Neural cell (in vitro differentiated cells): Measurements from ENCODE around the gene BRD3OS. TPM values are rescaled to one million over a fixed set of nuclear protein-coding genes. Genes with fewer than 3 reads are reported as not detected.

Experiments
- H2AFZ ChIP-seq: fragments of 200-600, 300-800 bp; sonication (generic), shearing (Covaris generic); 2 replicates; pipeline ENCODE4 v1.6.0; 2014; ENCODE audit warnings: low read depth, mild to moderate bottlenecking, antibody characterized with exemption, low read length, moderate library complexity
- H3F3A ChIP-seq: fragments of 200-600 bp; shearing (Covaris generic); 2 replicates; pipeline ENCODE4 v1.6.1; 2016; ENCODE audit warnings: mild to moderate bottlenecking, moderate library complexity, mixed read lengths, antibody characterized with exemption, low read length; ENCODE audit not compliant: insufficient read depth, poor library complexity, severe bottlenecking
- H3K27ac ChIP-seq: fragments of 200-600, 300-800 bp; sonication (generic), shearing (Covaris generic); 2 replicates; pipeline ENCODE4 v1.5.1; 2014; ENCODE audit warnings: mild to moderate bottlenecking, low read length, moderate library complexity
- H3K27me3 ChIP-seq: fragments of 300-800, 200-600 bp; sonication (generic), shearing (Covaris generic); 2 replicates; pipeline ENCODE4 v1.6.0; 2014; ENCODE audit warnings: mild to moderate bottlenecking, low read depth, low read length, moderate library complexity; ENCODE audit not compliant: insufficient read depth
- H3K36me3 ChIP-seq: fragments of 300-800, 200-600 bp; sonication (generic), shearing (Covaris generic); 2 replicates; pipeline ENCODE4 v1.5.1; 2014; ENCODE audit warnings: mild to moderate bottlenecking, antibody characterized with exemption, low read length, moderate library complexity; ENCODE audit not compliant: insufficient read depth
- H3K4me2 ChIP-seq: fragments of 300-800, 200-600 bp; sonication (generic), shearing (Covaris generic); 2 replicates; pipeline ENCODE4 v1.6.0; 2014; ENCODE audit warnings: mild to moderate bottlenecking, low read length
- H3K4me3 ChIP-seq: fragments of 300-800, 200-600 bp; sonication (generic), shearing (Covaris generic); 2 replicates; pipeline ENCODE4 v1.5.1; 2014; ENCODE audit warnings: mild to moderate bottlenecking, low read length, moderate library complexity
- H3K79me2 ChIP-seq: fragments of 200-600 bp; shearing (Covaris generic); replicated peaks from 2 replicates; pipeline ENCODE4 v1.6.0; 2014; ENCODE audit warnings: mild to moderate bottlenecking, low read length, moderate library complexity; ENCODE audit not compliant: insufficient read depth
- H3K9ac ChIP-seq: fragments of 300-800, 200-600 bp; sonication (generic), shearing (Covaris generic); 2 replicates; pipeline ENCODE4 v1.6.1; 2016; ENCODE audit warnings: mild to moderate bottlenecking, low read length, mixed read lengths
- H3K9me2 ChIP-seq: fragments of 200-600 bp; shearing (Covaris generic); 2 replicates; pipeline ENCODE4 v1.6.1; 2016; ENCODE audit warnings: mild to moderate bottlenecking, low read length, mixed read lengths; ENCODE audit not compliant: insufficient read depth
- H3K9me3 ChIP-seq: fragments of 200-600, 300-800 bp; sonication (generic), shearing (Covaris generic); 2 replicates; pipeline ENCODE4 v1.6.1; 2016; ENCODE audit warnings: mild to moderate bottlenecking, mixed run types, low read length, moderate library complexity, mixed read lengths
- H4K20me1 ChIP-seq: fragments of 200-600 bp; shearing (Covaris generic); 2 replicates; pipeline ENCODE4 v1.6.1; 2016; ENCODE audit warnings: mild to moderate bottlenecking, mixed run types; ENCODE audit not compliant: insufficient read depth
- EP300 ChIP-seq: fragments of 450-650 bp; conservative IDR thresholded peaks from 2 replicates; pipeline ENCODE4 v1.6.1; 2014; ENCODE audit warnings: antibody characterized with exemption, mild to moderate bottlenecking, moderate library complexity; ENCODE audit not compliant: poor library complexity, severe bottlenecking
- EZH2 ChIP-seq: fragments of 200-600, 300-800 bp; shearing (Covaris generic), sonication (generic); IDR thresholded peaks from 2 replicates; pipeline ENCODE4 v1.6.1; 2014; ENCODE audit warnings: antibody characterized with exemption, low read length, borderline replicate concordance, mild to moderate bottlenecking; ENCODE audit not compliant: insufficient read depth, poor library complexity, severe bottlenecking
- MXI1 ChIP-seq: fragments of 450-650 bp; conservative IDR thresholded peaks from 2 replicates; pipeline ENCODE4 v1.6.1; 2014; ENCODE audit warnings: antibody characterized with exemption, mild to moderate bottlenecking; ENCODE audit not compliant: poor library complexity, severe bottlenecking
- POLR2AphosphoS5 ChIP-seq: IDR thresholded peaks from 2 replicates; pipeline ENCODE4 v1.6.1; 2012
- RAD21 ChIP-seq: fragments of 450-650 bp; conservative IDR thresholded peaks from 2 replicates; pipeline ENCODE4 v1.6.1; 2014; ENCODE audit warnings: antibody characterized with exemption, mild to moderate bottlenecking, moderate library complexity
- SMC3 ChIP-seq: fragments of 450-650 bp; conservative IDR thresholded peaks from 2 replicates; pipeline ENCODE4 v1.6.1; 2014; ENCODE audit warnings: antibody characterized with exemption, mild to moderate bottlenecking, moderate library complexity; ENCODE audit not compliant: poor library complexity
- TAF1 ChIP-seq: IDR thresholded peaks from 2 replicates; pipeline ENCODE4 v1.6.1; 2012; ENCODE audit warnings: low read depth
- polyA plus RNA-seq: library from polyadenylated mRNA; depleted of rRNA; stranded (reverse); fragments of >200 nt; gene quantifications from 2 replicates; pipeline ENCODE4 v1.2.3, GENCODE V29; 2014
- TF ChIP-seq, protein P1 (sequence below): IDR thresholded peaks from 2 replicates; pipeline ENCODE4 v1.6.1; 2012; ENCODE audit warnings: borderline replicate concordance
- TF ChIP-seq, protein P2 (sequence below): fragments of 450-650 bp; IDR thresholded peaks from 2 replicates; pipeline ENCODE4 v1.5.1; 2014; ENCODE audit warnings: antibody characterized with exemption, mild to moderate bottlenecking, moderate library complexity; ENCODE audit not compliant: poor library complexity, severe bottlenecking

The BRD3OS gene
- polyA plus RNA-seq, 1 donor from 2014 or later = 49.5 TPM

DNA sequence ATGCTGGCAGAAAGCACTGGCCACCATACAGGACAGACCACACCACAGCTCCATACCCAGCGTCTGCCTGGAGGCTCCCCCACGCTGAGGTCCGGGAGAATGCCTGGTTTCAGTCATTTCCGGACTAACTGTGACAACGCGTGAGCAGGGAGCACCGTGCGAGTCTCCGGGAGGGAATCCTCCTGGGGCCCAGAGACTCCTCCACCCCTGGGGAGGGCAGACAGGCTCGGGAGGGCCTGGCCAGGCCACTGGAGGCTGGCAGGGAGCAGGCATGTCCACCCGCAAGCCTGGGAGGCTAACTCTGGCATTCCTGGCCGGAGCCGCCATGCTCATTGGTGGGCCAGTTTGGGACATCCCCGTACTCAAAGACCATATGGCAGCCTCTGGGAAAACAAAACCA, 6.5 kb downstream of the BRD3OS start:
- H3K9me2 ChIP-seq = no peaks in the 10 kb centered on the region
- H3F3A ChIP-seq = no peaks in the 10 kb centered on the region
- no peaks in the 10 kb centered on the region for H3K9me3 ChIP-seq
- H3K36me3 ChIP-seq = no peaks in the 10 kb centered on the region
- no peak overlapping the region for H3K27ac ChIP-seq
- H2AFZ ChIP-seq = no peak overlapping the region
- H3K27me3 ChIP-seq = no peaks in the 10 kb centered on the region
- H4K20me1 ChIP-seq = no peaks in the 10 kb centered on the region
- no peak overlapping the region for H3K4me3 ChIP-seq
- no peak overlapping the region for H3K4me2 ChIP-seq
- TF ChIP-seq EP300 (no peak), SMC3 (no peak), RAD21 (no peak), POLR2AphosphoS5 (no peak), TAF1 (no peak)
- no peak overlapping the region for H3K9ac ChIP-seq
- H3K79me2 ChIP-seq = peaks cover under 1% of the 10 kb centered on the region

DNA sequence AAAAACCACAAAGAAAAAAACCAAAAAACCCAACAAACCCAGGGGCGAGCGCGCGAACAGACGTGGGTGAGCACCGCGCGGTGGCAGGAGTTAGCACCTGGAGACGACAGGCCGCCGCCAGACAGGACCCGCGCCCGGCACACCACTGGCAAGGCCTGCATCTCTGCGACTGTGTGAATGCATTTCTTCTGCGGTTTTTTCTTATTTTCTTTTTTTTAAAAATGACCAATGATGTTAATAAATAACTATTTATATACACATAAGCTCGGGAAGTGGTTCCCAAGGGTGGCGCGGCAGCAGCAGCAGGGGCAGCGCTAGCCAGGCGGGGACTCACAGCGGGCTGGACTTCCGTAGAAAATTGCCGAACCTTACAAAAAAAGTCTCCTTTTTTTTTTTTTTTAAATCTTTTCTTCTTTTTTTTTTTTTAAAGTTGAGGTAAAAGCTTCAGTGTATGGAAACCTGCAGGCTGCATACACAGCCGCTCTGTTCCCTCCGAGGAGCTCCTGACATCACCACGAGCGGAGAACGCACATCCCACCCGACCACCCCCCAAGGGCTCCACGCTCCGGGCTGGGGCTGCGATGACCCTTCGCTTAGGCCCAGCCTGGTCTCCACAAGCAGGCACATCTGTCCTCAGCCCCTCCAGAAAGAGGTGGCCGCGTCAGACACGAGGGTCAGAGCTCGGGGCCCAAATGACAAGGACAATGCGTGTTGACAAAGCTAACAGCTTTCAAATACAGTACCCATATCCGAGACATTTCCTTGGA, 7.4 kb downstream of the BRD3OS start:
- H3K4me3 ChIP-seq = no peak overlapping the region
- H3K9me3 ChIP-seq = no peaks in the 10 kb centered on the region
- no peaks in the 10 kb centered on the region for H3K9me2 ChIP-seq
- no peaks in the 10 kb centered on the region for H3K36me3 ChIP-seq
- no peak overlapping the region for H3K4me2 ChIP-seq
- TF ChIP-seq, protein P1, sequence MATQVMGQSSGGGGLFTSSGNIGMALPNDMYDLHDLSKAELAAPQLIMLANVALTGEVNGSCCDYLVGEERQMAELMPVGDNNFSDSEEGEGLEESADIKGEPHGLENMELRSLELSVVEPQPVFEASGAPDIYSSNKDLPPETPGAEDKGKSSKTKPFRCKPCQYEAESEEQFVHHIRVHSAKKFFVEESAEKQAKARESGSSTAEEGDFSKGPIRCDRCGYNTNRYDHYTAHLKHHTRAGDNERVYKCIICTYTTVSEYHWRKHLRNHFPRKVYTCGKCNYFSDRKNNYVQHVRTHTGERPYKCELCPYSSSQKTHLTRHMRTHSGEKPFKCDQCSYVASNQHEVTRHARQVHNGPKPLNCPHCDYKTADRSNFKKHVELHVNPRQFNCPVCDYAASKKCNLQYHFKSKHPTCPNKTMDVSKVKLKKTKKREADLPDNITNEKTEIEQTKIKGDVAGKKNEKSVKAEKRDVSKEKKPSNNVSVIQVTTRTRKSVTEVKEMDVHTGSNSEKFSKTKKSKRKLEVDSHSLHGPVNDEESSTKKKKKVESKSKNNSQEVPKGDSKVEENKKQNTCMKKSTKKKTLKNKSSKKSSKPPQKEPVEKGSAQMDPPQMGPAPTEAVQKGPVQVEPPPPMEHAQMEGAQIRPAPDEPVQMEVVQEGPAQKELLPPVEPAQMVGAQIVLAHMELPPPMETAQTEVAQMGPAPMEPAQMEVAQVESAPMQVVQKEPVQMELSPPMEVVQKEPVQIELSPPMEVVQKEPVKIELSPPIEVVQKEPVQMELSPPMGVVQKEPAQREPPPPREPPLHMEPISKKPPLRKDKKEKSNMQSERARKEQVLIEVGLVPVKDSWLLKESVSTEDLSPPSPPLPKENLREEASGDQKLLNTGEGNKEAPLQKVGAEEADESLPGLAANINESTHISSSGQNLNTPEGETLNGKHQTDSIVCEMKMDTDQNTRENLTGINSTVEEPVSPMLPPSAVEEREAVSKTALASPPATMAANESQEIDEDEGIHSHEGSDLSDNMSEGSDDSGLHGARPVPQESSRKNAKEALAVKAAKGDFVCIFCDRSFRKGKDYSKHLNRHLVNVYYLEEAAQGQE = no peak
- TF ChIP-seq EP300 = no peak
- TF ChIP-seq TAF1 = no peak
- TF ChIP-seq EZH2 = no peak
- no peak for TF ChIP-seq RAD21
- no peak for TF ChIP-seq MXI1
- TF ChIP-seq SMC3 = no peak
- TF ChIP-seq, protein P2, sequence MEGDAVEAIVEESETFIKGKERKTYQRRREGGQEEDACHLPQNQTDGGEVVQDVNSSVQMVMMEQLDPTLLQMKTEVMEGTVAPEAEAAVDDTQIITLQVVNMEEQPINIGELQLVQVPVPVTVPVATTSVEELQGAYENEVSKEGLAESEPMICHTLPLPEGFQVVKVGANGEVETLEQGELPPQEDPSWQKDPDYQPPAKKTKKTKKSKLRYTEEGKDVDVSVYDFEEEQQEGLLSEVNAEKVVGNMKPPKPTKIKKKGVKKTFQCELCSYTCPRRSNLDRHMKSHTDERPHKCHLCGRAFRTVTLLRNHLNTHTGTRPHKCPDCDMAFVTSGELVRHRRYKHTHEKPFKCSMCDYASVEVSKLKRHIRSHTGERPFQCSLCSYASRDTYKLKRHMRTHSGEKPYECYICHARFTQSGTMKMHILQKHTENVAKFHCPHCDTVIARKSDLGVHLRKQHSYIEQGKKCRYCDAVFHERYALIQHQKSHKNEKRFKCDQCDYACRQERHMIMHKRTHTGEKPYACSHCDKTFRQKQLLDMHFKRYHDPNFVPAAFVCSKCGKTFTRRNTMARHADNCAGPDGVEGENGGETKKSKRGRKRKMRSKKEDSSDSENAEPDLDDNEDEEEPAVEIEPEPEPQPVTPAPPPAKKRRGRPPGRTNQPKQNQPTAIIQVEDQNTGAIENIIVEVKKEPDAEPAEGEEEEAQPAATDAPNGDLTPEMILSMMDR = no peak
- no peak for TF ChIP-seq POLR2AphosphoS5
- H3K27ac ChIP-seq = no peak overlapping the region
- no peak overlapping the region for H3K9ac ChIP-seq
- no peaks in the 10 kb centered on the region for H3K27me3 ChIP-seq
- no peak overlapping the region for H2AFZ ChIP-seq
- H4K20me1 ChIP-seq = no peaks in the 10 kb centered on the region
- H3K79me2 ChIP-seq = no peaks in the 10 kb centered on the region
- H3F3A ChIP-seq = no peaks in the 10 kb centered on the region
